22Rv1 (cell line): ENCODE data around the gene ARHGEF4.

Experiments
- CTCF ChIP-seq: fragments of 450-650 bp; IDR thresholded peaks from 2 replicates; pipeline ENCODE4 v1.5.1; 2017; ENCODE audit warnings: mild to moderate bottlenecking
- ZFX ChIP-seq: fragments of 450-650 bp; IDR thresholded peaks from 2 replicates; pipeline ENCODE4 v1.6.1; 2017; ENCODE audit warnings: antibody characterized with exemption, borderline replicate concordance

- TF ChIP-seq CTCF, result no peak
- no peak for TF ChIP-seq ZFX
These were observed 40.5 kb downstream of the ARHGEF4 start for GRCh38 chr2:130877258-130877657.
